NOMO-1 (cell line): ENCODE measurements around the gene CNPY1.

Experiments
- DNase-seq, 2 experiments: peaks; one replicate each; lab custom pipeline; 2025; ENCODE audit not compliant: unreplicated experiment in 2 of 2; lab: John Stamatoyannopoulos, UW

Gene CNPY1

GRCh38 chr7:155469311-155470185 is 76.8 kb downstream of the CNPY1 start:
- DNase-seq: no peak

- no peak for DNase-seq
Observed at GRCh38 chr7:155468785-155469148, 77.6 kb downstream of the CNPY1 start.

- DNase-seq: no peak
Observed at GRCh38 chr7:155467846-155468784, 78.2 kb downstream of the CNPY1 start.

- DNase-seq: no peak
Observed at GRCh38 chr7:155466814-155467733, 79.3 kb downstream of the CNPY1 start.

GRCh38 chr7:155466142-155466813 is 80.1 kb downstream of the CNPY1 start:
- DNase-seq: no peak

GRCh38 chr7:155465761-155466141 is 80.6 kb downstream of the CNPY1 start:
- DNase-seq: no peak

GRCh38 chr7:155464948-155465739 is 81.2 kb downstream of the CNPY1 start:
- no peak for DNase-seq

- DNase-seq: no peak
Observed at GRCh38 chr7:155464183-155464582, 82.2 kb downstream of the CNPY1 start.

GRCh38 chr7:155463114-155463811 is 83.1 kb downstream of the CNPY1 start:
- DNase-seq: no peak

GRCh38 chr7:155462163-155462735 is 84.1 kb downstream of the CNPY1 start:
- no peak for DNase-seq

GRCh38 chr7:155461631-155462030 is 84.7 kb downstream of the CNPY1 start:
- DNase-seq: no peak

GRCh38 chr7:155460926-155461613 is 85.3 kb downstream of the CNPY1 start:
- no peak for DNase-seq

GRCh38 chr7:155459700-155460461 is 86.5 kb downstream of the CNPY1 start:
- DNase-seq: no peak

GRCh38 chr7:155458878-155459699 is 87.3 kb downstream of the CNPY1 start:
- DNase-seq: no peak

- no peak for DNase-seq
Observed at GRCh38 chr7:155458111-155458877, 88.1 kb downstream of the CNPY1 start, which contains the start of gene EN2. Gene EN2, plus strand, starts transcription at chr7:155458129. Its CDS starts 249 bp downstream, at chr7:155458378.
